Kidney capillary endothelial cell (primary cell): ENCODE data around the gene PHACTR3.

ENCODE experiments used
- DNase-seq: peaks from one replicate; pipeline ENCODE4 v3.0.0-alpha.2; 2018; ENCODE audit warnings: low spot score

PHACTR3 gene

DNA sequence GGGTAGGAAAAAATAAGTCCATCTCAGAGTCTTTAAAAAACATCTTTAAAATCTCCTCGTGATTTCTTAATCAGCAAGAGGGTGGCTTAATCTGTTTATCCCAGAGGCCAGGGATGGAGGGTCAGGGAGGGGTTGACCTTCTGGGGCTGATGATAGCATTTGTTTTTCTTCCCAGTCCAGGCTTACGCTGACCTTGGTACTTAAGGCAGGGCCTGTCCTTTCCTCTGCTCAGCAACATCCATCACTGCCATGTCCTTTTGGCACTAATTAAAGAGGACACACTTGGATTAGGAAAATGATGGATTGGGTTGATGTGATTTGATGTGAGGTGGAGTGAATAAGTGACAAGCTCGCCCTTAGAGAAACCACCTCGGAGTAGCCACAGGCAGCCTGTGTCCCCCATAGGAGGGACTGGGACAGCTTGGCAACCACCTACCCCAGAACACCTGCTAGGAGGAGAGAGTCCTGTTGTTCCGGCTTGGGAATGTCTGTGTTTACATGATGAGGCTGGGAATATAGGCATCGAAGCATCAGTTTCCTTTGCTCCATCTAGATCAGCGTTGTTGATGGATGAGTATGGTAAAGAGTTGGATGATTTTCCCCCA, 44.2 kb downstream of the PHACTR3 start:
- DNase-seq = no peak

DNA sequence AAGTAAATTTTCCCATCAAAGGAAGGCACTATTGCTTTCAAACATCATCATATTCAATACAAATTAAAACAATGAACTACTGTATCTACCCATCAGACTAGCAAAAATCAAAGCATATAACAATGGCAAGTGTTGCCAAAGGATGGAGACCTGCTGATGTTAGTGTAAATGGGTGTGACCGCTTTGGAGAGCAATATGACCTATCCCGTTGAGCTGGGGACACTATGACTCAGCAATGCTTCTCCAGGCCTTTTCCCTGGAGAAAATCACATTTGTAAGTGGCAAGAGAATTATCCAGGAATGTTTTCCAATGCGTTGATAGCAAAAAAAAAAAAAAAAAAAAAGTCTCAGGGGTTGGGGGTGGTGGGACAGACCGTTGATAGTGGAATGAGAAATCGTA, 46.1 kb downstream of the PHACTR3 start:
- no peak for DNase-seq

DNA sequence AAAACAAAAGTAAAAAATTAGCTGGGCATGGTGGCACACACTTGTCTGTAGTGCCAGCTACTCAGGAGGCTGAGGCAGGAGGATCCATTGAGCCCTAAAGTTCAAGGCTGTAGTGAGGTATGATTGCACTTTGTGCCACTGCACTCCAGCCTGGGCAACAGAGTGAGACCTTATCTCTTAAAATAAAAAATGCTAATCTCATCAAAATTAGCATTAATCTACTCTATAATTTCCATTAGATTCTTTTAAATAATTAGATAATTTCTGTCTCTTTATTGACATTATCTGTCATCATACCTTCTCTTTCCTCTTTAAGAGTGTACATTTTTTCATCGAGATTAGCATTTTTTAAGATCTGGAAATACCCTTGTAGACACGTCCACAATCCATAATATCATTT, 48.0 kb downstream of the PHACTR3 start:
- DNase-seq = no peak

DNA sequence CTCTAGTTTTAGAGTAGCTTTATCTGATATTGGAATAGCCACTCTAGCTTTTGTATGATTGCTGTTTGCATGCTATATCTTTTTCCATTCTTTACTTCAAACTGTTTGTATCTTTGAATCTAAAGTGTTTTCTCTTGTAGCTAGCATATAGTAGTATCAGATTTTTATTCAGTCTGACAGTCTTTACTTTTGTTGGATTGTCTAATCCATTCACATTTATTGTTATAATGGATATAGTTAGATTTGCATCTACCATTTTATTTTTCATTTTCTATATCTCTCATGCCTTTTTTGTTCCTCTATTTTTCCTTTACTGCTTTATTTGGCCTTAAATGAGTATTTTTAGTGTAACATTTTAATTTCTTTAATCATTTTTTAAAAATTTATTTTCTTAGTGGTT, 52.1 kb downstream of the PHACTR3 start:
- DNase-seq = no peak

DNA sequence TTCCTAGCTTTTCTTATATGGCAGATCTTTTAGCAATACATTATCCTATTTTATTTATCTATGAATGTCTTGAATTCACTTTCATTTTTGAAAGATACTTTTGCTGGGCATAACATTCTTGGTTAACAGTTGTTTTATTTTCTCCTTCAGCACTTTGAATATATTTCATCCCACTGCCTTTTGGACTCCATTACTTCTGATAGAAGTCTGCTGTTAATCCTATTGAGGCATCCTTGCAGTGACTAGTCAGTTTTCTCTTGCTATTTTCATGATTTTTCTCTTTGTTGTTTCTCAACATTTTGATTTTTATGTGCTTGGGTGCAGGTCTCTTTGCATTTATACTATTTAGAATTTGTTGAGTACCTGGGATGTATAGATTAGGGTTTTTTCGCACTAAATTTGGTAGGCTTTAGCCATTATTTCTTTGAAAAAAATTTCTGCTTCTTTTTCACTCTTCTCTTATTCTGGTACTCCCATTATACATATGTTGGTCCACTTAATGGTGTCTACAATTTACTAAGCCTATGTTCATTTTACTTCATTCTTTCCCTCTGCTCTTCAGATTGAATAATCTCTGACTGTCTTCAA, 53.2 kb downstream of the PHACTR3 start:
- no peak for DNase-seq

DNA sequence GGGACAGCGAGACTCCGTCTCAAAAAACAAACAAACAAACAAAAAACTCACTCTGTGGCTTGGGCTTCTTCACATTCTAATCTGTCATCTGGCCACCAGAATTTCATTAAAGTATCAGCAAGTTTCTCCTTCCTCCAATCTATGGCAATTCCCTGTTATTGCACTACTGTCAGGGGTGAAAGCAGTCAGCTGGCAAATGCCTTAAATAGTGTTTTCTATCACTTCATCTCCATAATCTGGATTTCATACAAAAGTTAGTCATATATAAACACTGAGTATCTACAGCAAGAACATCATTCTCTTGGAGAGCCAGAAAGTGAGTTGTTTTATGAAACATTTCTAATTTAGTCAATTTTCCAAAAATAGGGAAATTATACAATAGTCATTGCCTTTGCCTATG, 56.1 kb downstream of the PHACTR3 start:
- no peak for DNase-seq

DNA sequence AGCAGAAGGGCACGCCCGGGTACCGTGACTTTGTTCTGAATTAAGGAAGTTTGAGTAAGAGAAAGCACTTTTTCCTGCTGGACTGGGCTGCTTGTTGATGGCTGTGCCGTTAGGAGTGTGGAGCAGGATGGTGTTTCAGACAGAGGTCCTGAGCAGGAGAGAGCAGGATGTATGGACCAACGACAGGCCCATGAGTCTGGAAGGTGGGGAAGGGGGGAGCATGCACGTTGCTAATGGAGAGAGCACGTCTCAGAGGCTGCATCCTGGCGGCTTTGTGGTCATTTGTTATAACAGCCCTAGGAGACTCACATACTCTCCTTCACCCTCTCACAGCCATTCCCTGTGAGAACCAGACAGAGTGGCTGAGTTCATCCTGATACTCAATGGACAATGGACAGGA, 56.8 kb downstream of the PHACTR3 start:
- no peak for DNase-seq

DNA sequence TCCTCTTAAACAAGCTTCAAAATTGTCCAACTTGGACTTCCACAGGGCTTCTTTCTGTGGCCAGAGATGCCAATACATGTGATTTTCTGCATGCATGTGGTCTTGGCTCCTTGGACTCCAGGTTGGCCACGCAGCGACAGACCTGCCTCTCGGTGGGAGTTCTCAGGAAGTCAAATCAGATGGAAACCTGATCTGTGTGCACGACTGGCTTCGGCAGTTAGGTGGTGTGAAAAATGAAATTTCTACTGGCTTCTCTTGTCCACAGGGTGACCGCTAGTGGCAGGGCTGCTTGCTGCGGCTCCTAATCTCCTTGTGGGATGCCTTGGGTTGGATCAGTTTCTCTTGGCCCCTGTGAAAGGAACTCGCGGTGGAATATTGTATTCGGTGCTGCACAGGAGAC, 57.3 kb downstream of the PHACTR3 start:
- DNase-seq = no peak

DNA sequence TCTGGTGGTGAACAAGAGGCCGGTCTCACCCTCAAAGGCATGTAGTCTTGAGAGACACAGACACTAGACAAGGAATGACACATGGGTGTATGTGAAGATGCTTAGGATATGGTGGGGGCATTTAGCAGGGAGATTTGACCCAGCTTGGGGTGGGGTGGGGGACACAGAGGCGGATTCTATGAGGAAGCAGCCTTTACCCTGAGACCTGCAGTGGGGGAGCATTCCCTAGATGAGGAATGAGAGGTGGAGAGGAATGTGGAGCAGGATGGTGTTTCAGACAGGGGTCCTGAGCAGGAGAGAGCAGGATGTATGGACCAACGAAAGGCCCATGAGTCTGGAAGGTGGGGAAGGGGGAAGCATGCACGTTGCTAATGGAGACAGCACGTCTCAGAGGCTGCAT, 57.8 kb downstream of the PHACTR3 start:
- DNase-seq = no peak

DNA sequence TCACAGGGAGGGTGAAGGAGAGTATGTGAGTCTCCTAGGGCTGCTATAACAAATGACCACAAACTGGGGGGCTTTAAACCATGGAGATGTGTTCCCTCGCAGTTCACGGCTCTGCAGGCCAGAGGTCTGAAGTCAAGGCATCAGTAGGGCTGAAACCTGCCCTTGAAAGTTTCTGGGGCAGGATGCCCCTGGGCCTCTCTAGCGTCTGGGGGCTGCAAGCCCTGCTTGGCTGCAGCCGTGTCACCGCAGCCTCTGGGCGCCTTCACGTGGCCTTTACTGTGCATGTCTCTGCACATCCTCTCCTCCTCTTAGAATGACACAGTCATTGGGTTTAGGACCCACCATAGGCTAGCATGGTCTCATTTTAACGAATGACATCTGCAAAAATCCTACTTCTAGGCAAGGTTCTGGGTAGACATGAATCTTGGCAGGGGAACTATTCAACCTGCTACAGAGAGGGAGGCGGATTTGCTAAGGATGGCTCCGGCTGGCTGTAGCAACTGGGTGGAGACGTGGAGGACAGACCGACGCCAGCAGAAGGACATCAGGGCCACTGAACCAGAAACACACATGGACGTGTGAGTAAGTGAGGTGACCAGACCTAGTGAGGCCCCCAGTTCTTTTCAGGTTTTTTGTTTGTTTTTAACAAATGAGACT, 58.6 kb downstream of the PHACTR3 start:
- no peak for DNase-seq

DNA sequence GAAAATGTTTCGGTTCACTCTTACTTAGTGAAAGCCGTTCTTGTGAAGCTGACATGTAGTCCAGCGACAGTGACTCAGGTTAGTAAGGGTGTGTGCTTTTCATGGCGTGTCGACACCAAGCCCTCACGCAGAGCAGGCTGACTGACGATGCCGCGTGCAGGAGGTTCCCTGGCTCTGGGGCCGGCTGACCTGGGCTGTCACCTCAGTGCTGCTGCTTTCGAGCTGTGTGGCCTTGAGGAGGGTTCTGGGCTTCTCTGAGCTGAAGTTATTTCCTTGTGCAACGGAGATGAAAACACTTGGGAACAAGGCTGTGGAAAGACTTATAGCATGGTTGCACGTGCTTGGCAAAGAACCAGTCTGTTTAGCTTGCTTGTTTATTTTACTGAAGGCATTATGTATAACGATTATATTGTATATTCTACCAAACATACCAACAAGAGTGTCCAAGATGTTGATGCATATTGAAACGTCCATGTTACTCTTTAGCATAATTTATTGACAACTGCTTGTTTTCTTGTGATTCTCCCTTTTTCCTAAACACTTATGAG, 59.2 kb downstream of the PHACTR3 start:
- DNase-seq = no peak

DNA sequence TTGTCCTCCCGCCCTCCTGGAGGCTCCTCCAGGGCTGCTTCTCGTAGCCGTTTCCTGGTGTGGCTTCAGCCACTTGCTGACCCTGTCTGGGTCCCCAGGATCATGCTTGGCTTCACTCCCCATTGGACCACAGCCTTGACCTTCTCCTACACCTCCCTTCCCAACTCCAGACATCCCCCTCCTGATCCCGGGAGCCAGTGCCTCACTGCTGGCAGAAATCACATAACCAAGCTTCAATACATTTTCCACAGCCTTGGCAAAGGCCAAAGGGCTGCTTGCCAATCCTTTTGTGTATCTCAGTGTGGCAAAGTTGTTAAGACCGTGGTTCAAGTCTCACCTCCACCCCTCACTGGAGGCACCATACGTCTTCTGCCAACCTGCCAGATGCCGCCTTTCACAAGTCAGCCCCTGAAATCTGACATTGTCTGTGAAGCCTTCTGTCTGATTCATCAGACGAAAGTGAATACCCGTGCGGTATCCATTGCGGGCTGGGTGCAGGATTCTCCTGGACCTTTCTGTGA, 60.1 kb downstream of the PHACTR3 start:
- no peak for DNase-seq

DNA sequence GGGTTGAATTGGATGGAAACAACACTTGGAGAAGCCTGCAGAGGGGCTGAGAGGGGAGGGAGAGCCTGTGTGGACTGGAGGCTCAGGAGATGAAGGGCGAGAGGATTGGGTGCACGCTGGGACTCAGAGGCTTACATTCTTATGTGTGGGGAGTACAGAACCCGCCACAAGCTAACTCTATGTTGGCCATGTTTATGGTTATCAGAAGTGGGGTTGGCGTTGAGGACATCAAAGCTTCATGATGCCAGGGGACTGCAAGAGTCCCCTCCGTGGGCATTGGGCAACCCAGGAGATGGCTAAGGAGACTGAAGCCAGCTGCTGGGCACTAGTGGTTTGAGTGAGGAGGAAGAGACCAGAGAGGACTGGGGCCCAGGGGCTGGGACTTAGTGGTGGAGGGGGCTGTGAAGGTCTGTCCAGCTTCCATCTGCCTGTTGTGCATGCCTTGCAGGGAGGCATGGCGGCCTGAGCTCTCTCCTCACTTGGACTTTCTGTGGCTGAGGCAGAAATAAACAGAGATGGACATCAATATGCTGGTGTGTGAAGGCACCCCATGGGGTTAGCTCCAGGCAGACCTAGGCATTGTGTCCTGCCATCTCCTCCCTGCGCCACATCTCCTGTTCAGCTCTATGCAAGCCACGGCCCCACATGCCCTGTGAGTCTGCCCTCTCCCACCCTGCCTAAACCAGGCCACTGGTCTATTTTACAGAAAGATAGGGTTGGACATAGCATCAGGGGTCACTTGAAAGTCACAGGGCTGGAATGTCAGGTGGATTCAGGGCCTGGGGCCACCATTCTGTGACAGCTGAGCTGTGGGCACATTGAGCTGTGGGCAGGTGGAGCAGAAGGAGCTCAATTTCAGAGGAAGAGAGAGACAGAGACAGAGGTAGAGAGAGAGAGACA, 61.6 kb downstream of the PHACTR3 start:
- no peak for DNase-seq

DNA sequence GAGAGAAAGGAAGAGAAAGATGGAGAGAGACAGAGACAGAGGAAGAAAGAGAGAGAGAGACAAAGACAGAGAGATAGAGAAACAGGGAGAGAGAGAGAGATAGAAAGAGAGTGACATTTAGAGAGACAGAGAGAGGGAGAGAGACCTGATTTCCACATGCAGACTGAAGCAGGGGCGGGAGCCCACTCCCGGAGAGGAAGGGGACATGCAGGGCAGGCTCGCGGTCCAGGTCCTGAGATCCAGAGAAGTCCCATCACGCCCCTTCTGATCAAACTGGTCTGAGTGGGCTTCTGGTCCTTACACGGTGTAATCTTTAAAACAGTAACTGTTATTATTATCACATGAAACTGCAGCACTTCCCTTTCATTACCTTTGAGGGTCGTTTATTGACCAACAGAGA, 62.2 kb downstream of the PHACTR3 start:
- no peak for DNase-seq

DNA sequence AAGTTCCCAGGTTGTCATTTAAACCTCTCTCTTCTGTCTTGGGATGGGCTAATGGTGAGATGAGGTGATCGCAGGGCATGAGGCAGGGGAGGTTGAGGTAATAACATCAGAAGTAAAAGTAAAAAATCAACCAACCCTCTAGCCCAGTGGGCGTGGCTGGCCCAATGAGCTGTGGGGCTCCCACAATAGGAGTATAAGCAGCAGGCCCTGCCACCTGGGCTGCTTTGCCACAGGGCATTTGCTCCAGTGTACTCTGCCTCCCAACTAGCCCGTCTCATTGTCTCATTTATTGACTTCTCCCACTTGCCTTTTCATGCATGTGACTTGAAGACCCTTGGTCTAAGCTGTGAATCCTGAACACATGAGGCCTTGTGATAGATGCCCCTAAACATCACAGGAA, 62.8 kb downstream of the PHACTR3 start:
- DNase-seq = no peak

DNA sequence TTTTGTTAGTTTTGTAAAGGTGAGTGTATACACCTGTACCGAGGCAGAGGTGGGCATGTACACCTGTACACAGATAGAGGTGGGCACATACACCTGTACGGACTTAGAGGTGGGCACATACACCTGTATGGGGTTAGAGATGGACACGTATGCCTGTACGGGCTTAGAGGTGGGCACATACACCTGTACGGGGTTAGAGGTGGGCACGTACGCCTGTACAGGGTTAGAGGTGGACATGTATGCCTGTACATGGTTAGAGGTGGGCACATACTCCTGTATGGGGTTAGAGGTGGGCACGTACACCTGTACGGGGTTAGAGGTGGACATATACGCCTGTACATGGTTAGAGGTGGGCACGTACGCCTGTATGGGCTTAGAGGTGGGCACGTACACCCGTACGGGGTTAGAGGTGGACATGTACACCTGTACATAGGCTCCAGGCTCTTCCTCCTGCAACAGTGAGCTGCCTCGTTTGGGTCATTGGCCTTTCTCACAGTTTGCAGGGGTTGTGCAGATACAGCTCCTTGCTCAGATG, 63.7 kb downstream of the PHACTR3 start:
- DNase-seq = no peak

DNA sequence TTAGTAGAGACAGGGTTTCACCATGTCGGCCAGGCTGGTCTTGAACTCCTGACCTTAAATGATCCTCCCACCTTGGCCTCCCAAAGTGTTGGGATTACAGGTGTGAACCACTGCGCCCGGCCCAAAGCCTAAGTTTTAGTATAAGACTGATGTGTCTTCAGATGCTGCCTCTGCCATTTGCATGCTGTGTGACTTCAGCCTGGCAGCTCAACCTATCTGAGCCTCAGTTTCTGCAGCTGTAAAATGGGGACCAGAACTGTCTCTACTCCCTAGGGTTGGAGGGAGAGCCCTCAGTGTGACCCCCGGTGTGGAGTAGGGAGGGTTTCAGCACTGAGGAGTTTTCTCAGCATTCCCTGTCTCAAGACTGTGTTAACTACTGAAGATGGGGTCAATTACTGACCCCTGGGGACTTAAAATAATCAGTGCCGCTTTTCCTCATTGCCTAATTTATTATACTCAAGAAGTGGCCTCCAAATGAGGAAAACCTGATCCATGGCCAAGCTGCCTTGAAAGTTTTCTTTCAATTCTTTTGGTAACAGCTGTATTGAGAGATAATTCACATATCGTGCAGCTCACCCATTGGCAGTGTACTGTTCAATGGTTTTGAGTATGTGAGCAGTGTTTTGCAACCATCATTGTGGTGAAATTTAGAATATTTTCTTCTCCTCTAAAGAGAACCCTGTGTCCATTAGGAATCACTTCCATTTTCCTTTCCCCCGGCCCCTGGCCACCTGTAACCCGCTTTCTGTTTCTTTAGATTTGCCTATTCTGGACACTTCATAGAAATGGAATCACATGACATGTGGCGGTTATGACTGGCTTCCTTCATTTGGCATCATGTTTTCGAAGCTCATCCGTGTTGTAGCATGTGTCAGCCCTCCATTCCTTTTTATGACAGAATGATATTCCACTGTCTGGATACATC, 64.8 kb downstream of the PHACTR3 start:
- no peak for DNase-seq

DNA sequence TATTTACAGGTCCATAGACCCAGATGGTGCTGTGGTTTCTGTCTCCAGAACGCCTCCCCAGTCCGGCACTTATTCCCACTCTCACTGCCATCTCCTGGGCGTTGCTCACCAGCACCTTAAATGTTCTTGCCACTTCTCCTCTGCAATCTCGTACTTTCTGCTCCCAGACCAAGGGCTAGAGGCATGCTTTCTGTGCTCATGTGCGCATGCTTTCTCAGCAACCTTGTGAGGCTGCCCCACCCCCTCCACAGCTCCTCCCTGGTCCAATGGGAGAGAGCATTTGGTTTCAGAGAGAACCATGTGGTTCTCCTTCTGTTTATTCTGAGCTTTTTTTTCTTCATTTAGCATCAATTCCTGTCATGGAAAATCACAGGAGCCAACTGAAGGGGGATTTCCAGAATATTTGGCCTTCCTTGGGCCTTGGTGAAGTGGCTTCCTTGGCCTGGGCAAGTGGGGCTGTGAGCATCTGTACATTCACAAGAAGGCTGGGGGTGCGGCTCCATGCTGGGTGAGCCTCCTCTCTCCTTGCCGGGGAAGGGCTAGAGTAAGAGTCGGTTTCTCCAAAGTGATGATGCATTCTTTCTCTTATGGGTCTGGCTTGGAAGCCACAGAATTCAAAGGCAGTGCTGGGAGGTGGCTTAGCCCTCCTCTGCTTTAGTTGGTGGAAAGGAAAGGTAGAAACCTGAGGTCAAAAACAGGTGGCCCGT, 66.6 kb downstream of the PHACTR3 start:
- no peak for DNase-seq

DNA sequence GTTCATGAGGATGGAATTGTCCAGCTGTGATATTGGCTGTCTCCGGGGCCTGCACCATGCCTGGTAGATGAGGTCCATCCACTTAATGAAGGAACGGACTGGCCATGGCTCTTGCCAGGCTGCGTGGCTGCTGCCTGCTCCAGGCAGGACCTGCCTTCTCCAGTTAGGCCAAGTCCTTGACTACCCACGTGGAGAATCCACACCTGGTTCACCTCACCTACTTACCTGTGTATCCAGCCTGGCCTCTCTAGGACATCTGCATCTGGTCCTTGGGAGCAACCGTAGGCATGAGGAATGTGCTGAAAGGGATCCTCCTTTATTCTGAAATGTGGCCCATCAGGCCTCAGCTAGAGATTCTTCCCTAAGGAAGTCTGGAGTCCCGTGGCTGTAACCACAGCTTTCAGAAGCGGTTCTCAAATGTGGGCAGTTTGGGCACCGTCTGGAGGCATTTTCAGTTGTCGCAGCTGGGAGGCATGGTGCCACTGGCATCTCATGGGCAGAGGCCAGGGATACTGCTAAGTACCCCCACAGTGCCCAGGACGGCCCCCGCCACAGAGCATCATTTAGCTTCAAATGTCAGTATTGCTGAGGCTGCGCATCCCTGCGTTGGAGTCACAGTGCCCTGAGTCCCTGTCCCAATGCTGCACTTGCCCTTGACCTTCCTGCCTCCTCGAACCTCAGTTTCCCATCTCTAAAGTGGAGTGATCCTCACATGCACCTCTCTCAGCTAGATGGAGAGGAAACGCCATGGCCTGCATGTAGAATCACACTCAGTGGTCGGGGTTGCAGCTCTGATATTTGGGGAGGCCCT, 67.5 kb downstream of the PHACTR3 start:
- no peak for DNase-seq
